ENCODE data around the gene PDPK1.

GRCh38 chr16:2598723-2599122 lies 60.9 kb downstream of the PDPK1 start:
- TF ChIP-seq CTCF (IDR thresholded peaks at IDR 0.05) = no peak
- TF ChIP-seq POLR2A (IDR thresholded peaks at IDR 0.05) = no peak

Data from tibial nerve (tissue), 3 donors.